GM18951 (cell line): ENCODE data around the gene A1BG.

Source experiments
- POLR2A ChIP-seq: IDR thresholded peaks from 4 replicates; pipeline ENCODE4 v1.6.1; 2011; ENCODE audit warnings: mild to moderate bottlenecking; ENCODE audit not compliant: insufficient read length, insufficient read depth; ENCODE audit errors: extremely low read depth
- in situ Hi-C: fragments of 300-500 bp; cut with MboI; formaldehyde crosslinking; loops from one replicate; pipeline ENCODE4 v1.12.0; 2022; ENCODE audit warnings: low sequenced_read_pairs, mixed read lengths, inconsistent platforms; ENCODE audit not compliant: unreplicated experiment

The A1BG gene

GRCh38 chr19:58394821-58395219 lies 41.5 kb upstream of the A1BG start:
- in situ Hi-C loops = no loop called here
- TF ChIP-seq POLR2A = no peak

- in situ Hi-C loops = no loop called here
- no peak for TF ChIP-seq POLR2A
Observed at GRCh38 chr19:58393725-58394033, 40.4 kb upstream of the A1BG start.

GRCh38 chr19:58392945-58393724 lies 39.8 kb upstream of the A1BG start:
- TF ChIP-seq POLR2A = no peak
- in situ Hi-C loops = no loop called here

- no peak for TF ChIP-seq POLR2A
- in situ Hi-C loops = no loop called here
Observed at GRCh38 chr19:58388175-58388526, 34.9 kb upstream of the A1BG start.

- no peak for TF ChIP-seq POLR2A
- in situ Hi-C loops = no loop called here
Observed at GRCh38 chr19:58387338-58388174, 34.3 kb upstream of the A1BG start.

GRCh38 chr19:58386576-58387337 lies 33.5 kb upstream of the A1BG start, which contains the start of gene RPS5:
TSS of gene RPS5 (plus strand) at chr19:58387269. CDS start at chr19:58388138, 869 bp downstream.
- TF ChIP-seq POLR2A = peak; percentile 97
- in situ Hi-C loops = no loop called here

- in situ Hi-C loops = no loop called here
- peak; percentile 41 for TF ChIP-seq POLR2A
Observed at GRCh38 chr19:58385891-58386575, 32.7 kb upstream of the A1BG start.

GRCh38 chr19:58385313-58385890 lies 32.1 kb upstream of the A1BG start:
- in situ Hi-C loops = no loop called here
- TF ChIP-seq POLR2A = no peak

- in situ Hi-C loops = no loop called here
- TF ChIP-seq POLR2A = no peak
Observed at GRCh38 chr19:58382997-58383603, 29.8 kb upstream of the A1BG start.

GRCh38 chr19:58381460-58382212 lies 28.3 kb upstream of the A1BG start:
- in situ Hi-C loops = no loop called here
- TF ChIP-seq POLR2A = no peak

GRCh38 chr19:58380662-58381459 lies 27.6 kb upstream of the A1BG start, which contains the start of gene ZNF837:
TSS of gene ZNF837 (minus strand) at chr19:58381030. CDS start at chr19:58369332, 11,698 bp downstream.
- in situ Hi-C loops = no loop called here
- TF ChIP-seq POLR2A = peak; percentile 86
